HG03045 (cell line): ENCODE data around the gene MYO1D.
A peak's percentile ranks its signal among the peaks of the same experiment; 100 is the strongest.
"Not testable (repeated sequence)": the region's sequence is repeated elsewhere in the genome, so short reads cannot be mapped to it uniquely, and the experiment has no call there.

Experiments
- ATAC-seq: cut with Tn5 transposase; IDR thresholded peaks from one replicate; pipeline ENCODE4 v1.9.1; 2021; ENCODE audit warnings: mild to moderate bottlenecking, moderate library complexity; ENCODE audit not compliant: unreplicated experiment

The MYO1D gene

GRCh38 chr17:32552280-32552679 is 324.6 kb downstream of the MYO1D start:
- ATAC-seq, result no peak

DNA sequence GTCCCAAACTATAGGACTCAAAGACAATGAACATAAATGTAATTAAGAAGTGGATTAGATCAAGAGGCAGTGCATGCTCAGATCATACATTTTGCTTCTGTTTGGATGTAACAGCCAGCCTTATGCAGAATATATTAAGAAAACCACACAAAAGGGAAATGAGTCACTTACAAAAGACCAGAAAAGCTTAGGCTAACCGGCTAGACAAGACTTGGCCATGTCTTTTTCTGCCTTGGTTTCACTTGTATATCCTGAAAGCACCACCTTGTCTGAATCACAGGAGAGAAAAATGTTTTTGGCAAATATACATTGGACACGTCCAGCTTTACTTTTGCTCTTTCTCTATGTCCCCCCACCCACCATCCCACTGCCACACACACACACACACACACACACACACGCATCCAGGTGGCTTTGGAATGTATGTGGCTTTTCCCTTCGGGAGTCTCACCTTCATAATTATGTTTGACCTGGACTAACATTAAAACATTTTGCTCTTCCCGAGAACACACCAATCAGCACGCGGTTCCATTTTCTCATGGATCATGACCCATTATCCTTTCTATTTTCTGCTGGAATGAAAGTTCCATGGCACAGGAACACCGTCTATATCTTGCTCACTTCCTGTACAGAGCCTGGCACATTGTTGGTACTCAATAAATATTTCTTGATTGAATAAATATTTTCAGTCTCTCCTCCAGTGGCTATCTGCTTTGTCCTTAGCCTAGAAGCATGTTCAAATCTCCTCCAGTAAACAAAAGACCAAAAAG is 325.6 kb downstream of the MYO1D start:
- no peak for ATAC-seq

- no peak for ATAC-seq
These were observed 327.4 kb downstream of the MYO1D start for GRCh38 chr17:32549559-32549958.

- ATAC-seq, result no peak
These were observed 330.9 kb downstream of the MYO1D start for GRCh38 chr17:32546031-32546444.

DNA sequence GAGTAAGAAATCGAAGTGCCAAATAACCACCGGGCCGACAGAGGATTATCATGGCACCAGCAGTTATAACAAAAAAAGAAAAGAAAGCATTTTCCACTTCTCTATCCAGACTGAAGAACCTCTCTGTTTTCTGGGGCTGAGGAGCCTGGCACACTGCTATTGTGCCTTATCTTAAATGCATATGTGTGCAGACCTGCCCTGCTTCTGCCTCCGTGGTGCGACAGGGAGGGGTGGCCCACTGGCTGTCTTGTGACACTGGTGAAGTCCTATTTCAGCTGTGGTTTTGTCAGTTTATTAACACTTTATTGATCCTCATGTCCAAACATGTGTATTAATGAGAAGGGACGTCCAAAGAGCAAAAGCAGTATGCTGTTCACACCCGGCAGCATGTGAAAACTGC is 334.7 kb downstream of the MYO1D start:
- ATAC-seq, result no peak

GRCh38 chr17:32541640-32542039 is 335.3 kb downstream of the MYO1D start:
- no peak for ATAC-seq

- ATAC-seq, result no peak
These were observed 339.9 kb downstream of the MYO1D start for GRCh38 chr17:32536736-32537643.

DNA sequence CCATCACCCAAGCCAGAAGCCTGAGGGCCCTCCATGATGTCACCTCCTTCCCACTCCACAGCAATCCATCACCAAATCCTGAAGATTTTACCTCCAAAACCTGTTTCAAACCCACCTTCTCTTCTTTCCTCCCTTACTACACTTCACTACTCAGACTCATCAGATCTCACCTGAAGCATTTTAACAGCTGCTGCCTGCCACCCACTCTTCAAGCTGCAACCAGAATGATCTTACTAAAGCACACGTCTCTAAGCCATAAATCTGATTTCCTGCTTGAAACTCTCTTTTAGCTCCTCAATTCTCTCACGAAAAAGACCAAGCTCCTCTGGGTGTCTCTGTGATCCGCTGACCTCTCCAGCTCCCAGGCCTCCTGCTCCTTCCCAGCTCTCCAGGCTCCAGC is 343.6 kb downstream of the MYO1D start:
- ATAC-seq, result no peak

- ATAC-seq, result no peak
These were observed 347.3 kb downstream of the MYO1D start for GRCh38 chr17:32529604-32530003.

GRCh38 chr17:32528825-32529224 is 348.1 kb downstream of the MYO1D start:
- no peak for ATAC-seq

DNA sequence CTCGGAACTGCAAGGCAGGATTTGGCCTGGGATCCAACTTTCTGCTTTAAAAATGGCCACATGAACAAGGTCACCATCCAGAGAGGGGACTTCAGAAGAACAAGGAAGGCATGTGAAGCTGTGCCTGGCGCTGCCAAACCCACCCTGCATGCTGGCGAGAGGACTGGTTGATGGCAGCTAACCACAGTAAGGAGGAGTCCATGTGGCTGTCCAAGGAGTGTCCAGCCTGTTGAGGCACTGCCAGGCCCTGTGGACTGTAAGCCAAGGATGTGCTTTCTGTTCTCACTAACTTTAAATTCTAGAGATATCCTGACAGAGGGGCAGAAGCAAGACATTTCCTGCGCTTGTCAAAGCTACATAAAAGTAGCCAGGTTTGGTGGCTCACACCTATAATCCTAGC is 349.8 kb downstream of the MYO1D start:
- no peak for ATAC-seq

DNA sequence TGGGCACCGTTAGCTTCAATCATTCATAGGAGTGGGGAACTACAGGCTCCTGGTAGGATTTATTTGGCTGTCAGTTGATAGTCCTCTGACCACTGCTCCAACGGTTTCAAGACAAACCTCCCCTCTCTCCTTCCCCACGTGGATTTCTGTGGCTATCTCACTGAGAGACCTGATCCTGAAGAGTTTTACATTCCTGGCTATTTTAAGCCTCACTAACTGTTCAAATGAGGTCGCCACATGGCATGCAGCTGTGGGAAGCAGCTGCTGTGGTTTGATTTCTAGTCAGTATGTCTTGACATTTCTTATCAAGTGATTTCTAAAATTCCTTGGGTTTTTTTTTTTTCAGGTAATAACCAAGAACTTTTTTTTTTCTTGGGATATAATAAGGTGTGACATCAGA is 351.8 kb downstream of the MYO1D start:
- no peak for ATAC-seq

DNA sequence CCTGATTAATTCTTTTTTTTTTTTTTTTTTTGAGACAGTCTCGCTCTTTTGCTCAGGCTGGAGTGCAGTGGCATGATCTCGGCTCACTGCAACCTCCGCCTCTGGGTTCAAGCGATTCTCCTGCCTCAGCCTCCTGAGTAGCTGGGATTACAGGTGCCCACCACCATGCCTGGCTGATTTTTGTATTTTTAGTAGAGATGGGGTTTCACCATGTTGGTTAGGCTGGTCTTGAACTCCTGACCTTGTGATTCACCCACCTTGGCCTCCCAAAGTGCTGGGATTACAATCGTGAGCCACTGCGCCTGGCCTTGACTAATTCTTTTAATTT is 352.4 kb downstream of the MYO1D start:
- ATAC-seq, result not testable (repeated sequence)

GRCh38 chr17:32523827-32524552 is 352.9 kb downstream of the MYO1D start:
- ATAC-seq, result peak; percentile 52

GRCh38 chr17:32523017-32523680 is 353.8 kb downstream of the MYO1D start:
- peak; percentile 60 for ATAC-seq

DNA sequence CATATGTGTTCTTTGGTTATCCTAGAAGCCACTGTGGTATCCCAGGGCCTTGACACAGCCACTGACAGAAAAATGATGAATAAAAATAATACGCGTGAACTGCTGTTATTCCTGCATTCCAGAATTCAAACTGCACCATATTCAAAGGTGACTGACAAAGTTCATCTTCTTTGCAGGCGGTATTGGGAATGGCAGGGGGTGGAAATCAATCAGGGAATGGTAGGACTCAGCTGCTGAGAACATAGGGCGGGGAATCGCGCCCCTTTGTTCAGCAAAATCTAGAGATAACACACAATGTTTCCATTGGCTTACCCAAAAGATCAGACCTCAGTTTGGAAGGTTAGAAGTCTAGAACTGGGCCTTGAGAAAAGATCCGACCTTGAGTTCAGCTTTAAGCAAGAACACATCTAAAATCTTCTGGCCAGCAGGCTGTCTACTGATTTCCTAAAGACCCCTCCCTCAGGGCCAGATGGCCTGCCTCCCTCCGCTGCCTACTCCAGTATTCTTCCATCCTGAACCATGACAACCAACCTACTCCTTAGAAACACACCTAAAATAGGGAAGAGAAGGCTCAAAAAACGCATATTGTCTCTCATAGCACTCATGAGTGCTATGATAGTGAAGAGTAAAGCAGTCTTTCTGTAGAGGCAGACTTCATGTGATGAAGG is 356.1 kb downstream of the MYO1D start:
- no peak for ATAC-seq

- no peak for ATAC-seq
These were observed 356.7 kb downstream of the MYO1D start for GRCh38 chr17:32520104-32520701.

GRCh38 chr17:32519228-32520103 is 357.5 kb downstream of the MYO1D start:
- no peak for ATAC-seq

- no peak for ATAC-seq
These were observed 358.2 kb downstream of the MYO1D start for GRCh38 chr17:32518646-32519227.
